Immature natural killer cell (primary cell): ENCODE data around the gene NIPBL. TPM values are rescaled to one million over a fixed set of nuclear protein-coding genes. Genes with fewer than 3 reads are reported as not detected.
A peak's percentile ranks its signal among the peaks of the same experiment; 100 is the strongest.
"Not testable (repeated sequence)": the region's sequence is repeated elsewhere in the genome, so short reads cannot be mapped to it uniquely, and the experiment has no call there.

Experiments
- DNase-seq, 3 donors: peaks; one replicate each; pipeline ENCODE4 v3.0.0; 2022; ENCODE audit warnings: mixed read lengths in 1 of 3
- H3K27ac Mint-ChIP-seq, 6 donors: one replicate each; pipeline ENCODE4 v1.8.0; 2020; ENCODE audit warnings: mixed read lengths in 6 of 6, mild to moderate bottlenecking in 5 of 6, inconsistent platforms in 4 of 6, moderate library complexity in 3 of 6
- H3K27me3 Mint-ChIP-seq, 3 donors: one replicate each; pipeline ENCODE4 v1.8.0; 2020 to 2021; ENCODE audit warnings: low read depth in 3 of 3, mild to moderate bottlenecking in 3 of 3, mixed read lengths in 3 of 3, moderate library complexity in 3 of 3, inconsistent platforms in 1 of 3
- H3K36me3 Mint-ChIP-seq, 3 donors: one replicate each; pipeline ENCODE4 v1.8.0; 2020; ENCODE audit warnings: mixed read lengths in 3 of 3, inconsistent platforms in 2 of 3, mild to moderate bottlenecking in 2 of 3
- H3K4me1 Mint-ChIP-seq, 2 donors: one replicate each; pipeline ENCODE4 v1.8.0; 2020; ENCODE audit warnings: inconsistent platforms in 2 of 2, mild to moderate bottlenecking in 2 of 2, mixed read lengths in 2 of 2, moderate library complexity in 1 of 2
- H3K4me3 Mint-ChIP-seq, 5 donors: one replicate each; pipeline ENCODE4 v1.8.0; 2020; ENCODE audit warnings: mild to moderate bottlenecking in 5 of 5, mixed read lengths in 5 of 5, inconsistent platforms in 3 of 5, moderate library complexity in 3 of 5
- H3K9me3 Mint-ChIP-seq, 6 donors: one replicate each; pipeline ENCODE4 v1.8.0; 2020; ENCODE audit warnings: mild to moderate bottlenecking in 6 of 6, mixed read lengths in 6 of 6, inconsistent platforms in 4 of 6, moderate library complexity in 3 of 6
- polyA plus RNA-seq, 3 donors: library from polyadenylated mRNA; unstranded; fragments of 300-500 nt; fragmentation: Illumina TruSeq; gene quantifications; one replicate each; pipeline ENCODE4 v1.2.3, GENCODE V29; 2021

NIPBL gene
- polyA plus RNA-seq, 3 donors from 2014 or later: 4.9 to 42.5 (median 11.6) TPM

GRCh38 chr5:36900283-36900682 lies 23.7 kb downstream of the NIPBL start:
- Mint-ChIP-seq H3K9me3 (no peaks in the 10 kb centered on the region), H3K4me3 (no peak overlapping the region), H3K27me3 (peaks cover 0 to 2% (median 0%) of the 10 kb centered on the region in 3 donors), H3K4me1 (peaks cover 83 to 91% of the 10 kb centered on the region in 2 donors), H3K27ac (no peak overlapping the region), H3K36me3 (peaks cover 0 to 5% (median 0%) of the 10 kb centered on the region in 3 donors)
- no peak for DNase-seq

- DNase-seq, H3K4me3 Mint-ChIP-seq, H3K27me3 Mint-ChIP-seq, H3K36me3 Mint-ChIP-seq, H3K27ac Mint-ChIP-seq, H3K9me3 Mint-ChIP-seq: not testable (repeated sequence)
- peaks cover 79 to 87% of the 10 kb centered on the region in 2 donors for H3K4me1 Mint-ChIP-seq
Measured at GRCh38 chr5:36901077-36901476, 24.5 kb downstream of the NIPBL start.

GRCh38 chr5:36901856-36902255 lies 25.3 kb downstream of the NIPBL start:
- Mint-ChIP-seq H3K27me3 (peaks cover 0 to 2% (median 0%) of the 10 kb centered on the region in 3 donors), H3K9me3 (no peaks in the 10 kb centered on the region), H3K36me3 (peaks cover 0 to 5% (median 0%) of the 10 kb centered on the region in 3 donors), H3K27ac (no peak overlapping the region), H3K4me1 (peaks cover 79 to 81% of the 10 kb centered on the region in 2 donors), H3K4me3 (peak overlapping the region in 3 of 5 donors; percentile 2 to 20 (median 14))
- DNase-seq: no peak

GRCh38 chr5:36902353-36902752 lies 25.8 kb downstream of the NIPBL start:
- H3K9me3 Mint-ChIP-seq: no peaks in the 10 kb centered on the region
- no peak for DNase-seq
- peaks cover 0 to 2% (median 0%) of the 10 kb centered on the region in 3 donors for H3K27me3 Mint-ChIP-seq
- no peak overlapping the region for H3K27ac Mint-ChIP-seq
- H3K4me1 Mint-ChIP-seq: peaks cover 77 to 79% of the 10 kb centered on the region in 2 donors
- peaks cover 0 to 5% (median 0%) of the 10 kb centered on the region in 3 donors for H3K36me3 Mint-ChIP-seq
- peak overlapping the region in 3 of 5 donors; percentile 2 to 14 (median 10) for H3K4me3 Mint-ChIP-seq

GRCh38 chr5:36904677-36905076 lies 28.1 kb downstream of the NIPBL start:
- Mint-ChIP-seq H3K4me3 (peak overlapping the region; percentile 12 to 74 (median 57)), H3K27me3 (peaks cover 0 to under 1% (median under 1%) of the 10 kb centered on the region in 3 donors), H3K27ac (peak overlapping the region in 4 of 6 donors; percentile 13 to 41 (median 19)), H3K4me1 (peaks cover 57 to 81% of the 10 kb centered on the region in 2 donors), H3K9me3 (no peaks in the 10 kb centered on the region), H3K36me3 (peaks cover 0 to 5% (median 0%) of the 10 kb centered on the region in 3 donors)
- no peak for DNase-seq

- Mint-ChIP-seq H3K27ac (peak overlapping the region in 1 of 6 donors; percentile 61), H3K9me3 (no peaks in the 10 kb centered on the region), H3K4me3 (peak overlapping the region in 4 of 5 donors; percentile 28 to 49 (median 44)), H3K36me3 (no peaks in the 10 kb centered on the region), H3K27me3 (peaks cover 0 to 3% (median 0%) of the 10 kb centered on the region in 3 donors), H3K4me1 (peaks cover 24 to 54% of the 10 kb centered on the region in 2 donors)
- DNase-seq: no peak
Measured at GRCh38 chr5:36908544-36909260, 32.1 kb downstream of the NIPBL start.

- Mint-ChIP-seq H3K4me3 (no peak overlapping the region), H3K27me3 (peaks cover 0 to 3% (median 3%) of the 10 kb centered on the region in 3 donors), H3K36me3 (no peaks in the 10 kb centered on the region), H3K27ac (no peak overlapping the region), H3K4me1 (peaks cover 46 to 66% of the 10 kb centered on the region in 2 donors), H3K9me3 (peaks cover 0 to 1% (median 0%) of the 10 kb centered on the region in 6 donors)
- no peak for DNase-seq
Measured at GRCh38 chr5:36915653-36916052, 39.1 kb downstream of the NIPBL start.

GRCh38 chr5:36916614-36917013 lies 40.0 kb downstream of the NIPBL start:
- H3K27me3 Mint-ChIP-seq, H3K9me3 Mint-ChIP-seq, H3K36me3 Mint-ChIP-seq, DNase-seq: not testable (repeated sequence)
- Mint-ChIP-seq H3K4me1 (peaks cover 56 to 75% of the 10 kb centered on the region in 2 donors), H3K27ac (peak overlapping the region in 2 of 6 donors; percentile 34 to 51), H3K4me3 (peak overlapping the region in 1 of 5 donors; percentile 47)

- not testable (repeated sequence) for H3K4me3 Mint-ChIP-seq, H3K27ac Mint-ChIP-seq
- peaks cover 61 to 83% of the 10 kb centered on the region in 2 donors for H3K4me1 Mint-ChIP-seq
Measured at GRCh38 chr5:36917358-36917757, 40.8 kb downstream of the NIPBL start.

GRCh38 chr5:36919238-36919637 lies 42.7 kb downstream of the NIPBL start:
- H3K4me3 Mint-ChIP-seq: peak overlapping the region in 1 of 5 donors; percentile 8
- no peaks in the 10 kb centered on the region for H3K36me3 Mint-ChIP-seq
- no peak for DNase-seq
- peak overlapping the region in 1 of 6 donors; percentile 5 for H3K27ac Mint-ChIP-seq
- peaks cover 58 to 87% of the 10 kb centered on the region in 2 donors for H3K4me1 Mint-ChIP-seq
- H3K9me3 Mint-ChIP-seq: peaks cover 0 to 1% (median 0%) of the 10 kb centered on the region in 6 donors
- peaks cover 0 to 3% (median 3%) of the 10 kb centered on the region in 3 donors for H3K27me3 Mint-ChIP-seq

More at GRCh38 chr5:36917358-36917757, 40.8 kb downstream of the NIPBL start:
- not testable (repeated sequence) for H3K9me3 Mint-ChIP-seq, H3K27me3 Mint-ChIP-seq, H3K36me3 Mint-ChIP-seq, DNase-seq

GRCh38 chr5:36919650-36920049 lies 43.1 kb downstream of the NIPBL start:
- H3K36me3 Mint-ChIP-seq: no peaks in the 10 kb centered on the region
- peaks cover 0 to 3% (median 3%) of the 10 kb centered on the region in 3 donors for H3K27me3 Mint-ChIP-seq
- peaks cover 60 to 87% of the 10 kb centered on the region in 2 donors for H3K4me1 Mint-ChIP-seq
- peaks cover 0 to 1% (median 0%) of the 10 kb centered on the region in 6 donors for H3K9me3 Mint-ChIP-seq
- H3K4me3 Mint-ChIP-seq: no peak overlapping the region
- DNase-seq: no peak
- H3K27ac Mint-ChIP-seq: peak overlapping the region in 1 of 6 donors; percentile 5

- no peaks in the 10 kb centered on the region for H3K36me3 Mint-ChIP-seq
Measured at GRCh38 chr5:36928947-36929346, 52.4 kb downstream of the NIPBL start.

GRCh38 chr5:36929438-36929837 lies 52.9 kb downstream of the NIPBL start:
- peak overlapping the region in 3 of 6 donors; percentile 6 to 34 (median 10) for H3K27ac Mint-ChIP-seq
- no peaks in the 10 kb centered on the region for H3K36me3 Mint-ChIP-seq
- no peaks in the 10 kb centered on the region for H3K9me3 Mint-ChIP-seq
- H3K27me3 Mint-ChIP-seq: peaks cover 0 to 3% (median 0%) of the 10 kb centered on the region in 3 donors
- H3K4me3 Mint-ChIP-seq: peak overlapping the region in 3 of 5 donors; percentile 20 to 43 (median 36)
- peaks cover 82 to 95% of the 10 kb centered on the region in 2 donors for H3K4me1 Mint-ChIP-seq
- no peak for DNase-seq

More at GRCh38 chr5:36928947-36929346, 52.4 kb downstream of the NIPBL start:
- no peak for DNase-seq
- Mint-ChIP-seq H3K27me3 (peaks cover 0 to 3% (median 0%) of the 10 kb centered on the region in 3 donors), H3K4me3 (peak overlapping the region in 1 of 5 donors; percentile 36), H3K27ac (peak overlapping the region in 3 of 6 donors; percentile 10 to 56 (median 45)), H3K9me3 (no peaks in the 10 kb centered on the region), H3K4me1 (peaks cover 81 to 95% of the 10 kb centered on the region in 2 donors)

- Mint-ChIP-seq H3K4me3 (peak overlapping the region in 4 of 5 donors; percentile 7 to 56 (median 44)), H3K27ac (peak overlapping the region in 2 of 6 donors; percentile 17 to 41), H3K9me3 (no peaks in the 10 kb centered on the region), H3K27me3 (peaks cover 0 to 4% (median 0%) of the 10 kb centered on the region in 3 donors), H3K36me3 (no peaks in the 10 kb centered on the region), H3K4me1 (peaks cover 92 to 100% of the 10 kb centered on the region in 2 donors)
- no peak for DNase-seq
Measured at GRCh38 chr5:36932056-36932455, 55.5 kb downstream of the NIPBL start.
